Measurements from ENCODE around the gene PLEKHA4. TPM values are rescaled to one million over a fixed set of nuclear protein-coding genes. Genes with fewer than 3 reads are reported as not detected.

The PLEKHA4 gene
- total and polyA plus RNA-seq, 10 of the 15 experiments (the other 5 are each of a cell fraction or from before 2014, with no cell fraction given) = 0.13 to 10.0 (median 6.4) TPM; not detected in 1

GRCh38 chr19:48797103-48797502 is 71.3 kb downstream of the PLEKHA4 start:
- ChIA-PET POLR2A (interaction anchor here (1.8 kb wide), 1 partner anchor 16 kb away, joined by 4 read pairs; no protein-coding TSS in a partner anchor), SMC1A (ENCODE audit: uncharacterized antibody, unreplicated experiment) (no interaction called here), RAD21 (ENCODE audit: unreplicated experiment) (interaction anchor here (4.1 kb wide), 1 partner anchor 45 kb away, joined by 72 read pairs; no protein-coding TSS in a partner anchor), CTCF (interaction anchor here (0.9 to 26.1 kb wide), 2 partner anchors 34 to 46 kb away, joined by 3 to 520 read pairs; partner anchors contain the start of gene HSD17B14)
- in situ Hi-C loops (cut with MboI) (loop anchor here (5.0 kb wide), 2 partner anchors 40 to 175 kb away; partner anchors contain the start of gene HSD17B14), intact Hi-C loops (cut with micrococcal nuclease; ENCODE audit: unreplicated experiment) (no loop called here)
- Histone ChIP-seq H4K20me1 (ENCODE audit: control insufficient read depth, insufficient read depth) (no peaks in the 10 kb centered on the region), H3K9ac (ENCODE audit: control insufficient read depth, insufficient read depth, low read length) (no peak overlapping the region), H3K4me1 (ENCODE audit: control insufficient read depth, insufficient read depth, low read length) (peaks cover 6% of the 10 kb centered on the region), H3K4me3 (no peak overlapping the region), H3K9me3 (replicated peaks; ENCODE audit: control insufficient read depth, insufficient read depth, low read length) (no peaks in the 10 kb centered on the region), H3K79me2 (ENCODE audit: control insufficient read depth, insufficient read depth, low read length) (no peaks in the 10 kb centered on the region), H2AFZ (ENCODE audit: control insufficient read depth, low read depth, low read length) (no peak overlapping the region), H3K27me3 (replicated peaks in 1 of 2; ENCODE audit: control insufficient read depth in 2 of 2, insufficient read depth in 2 of 2, low read length in 1 of 2) (no peaks in the 10 kb centered on the region), H3K27ac (ENCODE audit: control insufficient read depth, insufficient read depth) (no peak overlapping the region), H3K36me3 (ENCODE audit: control insufficient read depth in 2 of 2, insufficient read depth in 2 of 2, low read length in 1 of 2) (no peaks in the 10 kb centered on the region; a peak in 1 of 4 replicates), H3K4me2 (ENCODE audit: control insufficient read depth, insufficient read depth) (no peak overlapping the region)
- 57% methylated on average over 7 of the region's 7 CpGs for WGBS (ENCODE audit: insufficient coverage, insufficient replicate concordance, low lambda C conversion rate, missing lambda C conversion rate)
- FAIRE-seq (no peak), DNase-seq (ENCODE audit: low read depth, low spot score) (no peak), ATAC-seq (no peak)
- TSS peak; percentile 54 for BruUV-seq (replicated peaks)
- no peak for TF ChIP-seq ZNF384 (IDR thresholded peaks at IDR 0.05; ENCODE audit: borderline replicate concordance, low read depth, low read length)
- no peak for TF ChIP-seq STAT1 (conservative IDR thresholded peaks at IDR 0.05)

DNA sequence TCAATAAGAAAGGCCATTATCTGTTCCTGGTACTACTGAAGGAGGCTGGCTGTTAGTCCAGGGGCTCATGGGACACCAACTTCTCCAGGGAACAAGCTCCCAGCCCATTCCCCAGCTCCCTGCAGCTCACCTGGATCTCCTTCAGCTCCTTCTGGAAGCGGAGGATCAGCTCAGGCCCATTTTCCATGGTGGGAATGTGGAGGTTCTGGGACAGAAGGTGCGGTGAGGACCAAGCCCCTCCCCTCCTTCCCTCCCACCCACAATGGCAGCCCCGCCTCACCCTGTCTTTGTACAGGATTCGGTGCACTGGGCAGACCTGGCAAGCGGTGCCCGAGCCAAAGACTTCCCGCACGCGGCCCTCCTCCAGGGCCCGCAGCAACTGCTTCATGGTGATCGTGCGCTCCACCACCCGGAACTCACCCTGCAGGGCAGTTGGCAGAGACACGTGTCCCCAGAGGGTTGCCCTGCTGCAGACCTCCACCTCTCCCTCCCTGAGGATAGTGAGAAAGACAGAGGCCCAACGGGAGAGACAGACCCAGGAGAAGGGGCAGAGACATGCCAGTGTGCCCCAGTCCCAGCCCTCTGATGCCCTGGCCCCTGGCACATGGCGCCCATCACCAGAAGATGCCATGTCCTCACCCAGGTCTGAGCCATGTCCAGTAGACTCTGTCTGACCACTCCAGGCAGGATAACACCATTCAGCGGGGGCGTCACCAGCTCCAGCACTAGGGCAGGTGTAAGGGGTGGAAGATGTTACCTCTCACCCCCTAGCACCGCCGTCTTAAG is 71.9 kb downstream of the PLEKHA4 start:
- BruUV-seq (replicated peaks) = no TSS peak
- intact Hi-C loops (cut with micrococcal nuclease; ENCODE audit: unreplicated experiment) = no loop called here
- H3K9ac ChIP-seq (ENCODE audit: control insufficient read depth, insufficient read depth, low read length) = no peak overlapping the region
- ChIA-PET POLR2A (interaction anchor here (0.8 to 2.1 kb wide), 9 partner anchors 13 to 170 kb away, joined by 3 to 8 read pairs (median 4); no protein-coding TSS in a partner anchor), RAD21 (ENCODE audit: unreplicated experiment) (interaction anchor here (1.1 to 4.1 kb wide), 6 partner anchors 10 to 174 kb away, joined by 7 to 72 read pairs (median 24); partner anchors contain the start of genes BCAT2 and HSD17B14), CTCF (interaction anchor here (1.2 to 26.1 kb wide), 10 partner anchors 10 to 196 kb away, joined by 6 to 520 read pairs (median 26); partner anchors contain the start of genes BCAT2, CA11, GYS1 and HSD17B14), SMC1A (ENCODE audit: uncharacterized antibody, unreplicated experiment) (interaction anchor here (1.1 to 4.1 kb wide), 8 partner anchors 14 to 174 kb away, joined by 4 to 41 read pairs (median 8); partner anchors contain the start of genes BCAT2 and HSD17B14)
- no peaks in the 10 kb centered on the region for H3K9me3 ChIP-seq (replicated peaks; ENCODE audit: control insufficient read depth, insufficient read depth, low read length)
- DNase-seq (ENCODE audit: low read depth, low spot score) = no peak
- H3K36me3 ChIP-seq (ENCODE audit: control insufficient read depth in 2 of 2, insufficient read depth in 2 of 2, low read length in 1 of 2) = no peaks in the 10 kb centered on the region; a peak in 1 of 4 replicates
- no peak overlapping the region for H3K4me3 ChIP-seq
- WGBS (ENCODE audit: insufficient coverage, insufficient replicate concordance, low lambda C conversion rate, missing lambda C conversion rate) = 94% methylated on average over 18 of the region's 20 CpGs
- no peaks in the 10 kb centered on the region for H4K20me1 ChIP-seq (ENCODE audit: control insufficient read depth, insufficient read depth)
- H3K4me2 ChIP-seq (ENCODE audit: control insufficient read depth, insufficient read depth) = no peak overlapping the region
- FAIRE-seq = no peak
- H3K79me2 ChIP-seq (ENCODE audit: control insufficient read depth, insufficient read depth, low read length) = no peaks in the 10 kb centered on the region
- no peak overlapping the region for H3K27ac ChIP-seq (ENCODE audit: control insufficient read depth, insufficient read depth)
- no peaks in the 10 kb centered on the region for H3K27me3 ChIP-seq (replicated peaks in 1 of 2; ENCODE audit: control insufficient read depth in 2 of 2, insufficient read depth in 2 of 2, low read length in 1 of 2)
- no peak for ATAC-seq
- no peak for TF ChIP-seq SKIL (IDR thresholded peaks at IDR 0.05; ENCODE audit: low read depth, poor library complexity, severe bottlenecking)
- TF ChIP-seq NR2C2 (IDR thresholded peaks at IDR 0.05; ENCODE audit: borderline replicate concordance, control insufficient read depth, insufficient read length, low read depth) = no peak
- TF ChIP-seq ZZZ3 (IDR thresholded peaks at IDR 0.05; ENCODE audit: control insufficient read depth, insufficient read length, low read depth) = no peak
- peak; percentile 28; the same call in 1 of the 2 replicates for TF ChIP-seq POLR2A (IDR thresholded peaks at IDR 0.05; ENCODE audit: low read depth, low read length)
- no peak for TF ChIP-seq EED (IDR thresholded peaks at IDR 0.05; ENCODE audit: low read depth)
- TF ChIP-seq ESRRA (IDR thresholded peaks at IDR 0.05; ENCODE audit: low read length) = no peak
- H3K4me1 ChIP-seq (ENCODE audit: control insufficient read depth, insufficient read depth, low read length) = peaks cover 6% of the 10 kb centered on the region
- in situ Hi-C loops (cut with MboI) = loop anchor here (5.0 kb wide), 2 partner anchors 41 to 176 kb away; partner anchors contain the start of gene HSD17B14
- no peak overlapping the region for H2AFZ ChIP-seq (ENCODE audit: control insufficient read depth, low read depth, low read length)
